Stimulated activated naive CD8-positive, alpha-beta T cell treated with anti-CD3 and anti-CD28 coated beads, Interleukin-15, Interleukin-2, amounts not matched to agents 100 U/mL and 50 U/mL, for 24 hours (primary cell): Measurements from ENCODE around the gene SHQ1.
"Not testable (repeated sequence)": the region's sequence is repeated elsewhere in the genome, so short reads cannot be mapped to it uniquely, and the experiment has no call there.

Source experiments
- ATAC-seq: fragments of 150-1000 bp; cut with Tn5 transposase; one replicate; pipeline ENCODE4 v1.10.0; 2021
- DNase-seq: peaks from one replicate; pipeline ENCODE4 v3.0.0; 2021

The SHQ1 gene

GRCh38 chr3:72719137-72719536 is 129.1 kb downstream of the SHQ1 start:
- ATAC-seq (no peak), DNase-seq (no peak)

- not testable (repeated sequence) for ATAC-seq, DNase-seq
Measured at GRCh38 chr3:72714135-72714534, 134.1 kb downstream of the SHQ1 start.

- ATAC-seq = not testable (repeated sequence)
Measured at GRCh38 chr3:72710471-72710870, 137.8 kb downstream of the SHQ1 start.

GRCh38 chr3:72708441-72708840 is 139.8 kb downstream of the SHQ1 start:
- no peak for DNase-seq

More at GRCh38 chr3:72710471-72710870, 137.8 kb downstream of the SHQ1 start:
- not testable (repeated sequence) for DNase-seq

GRCh38 chr3:72702997-72703396 is 145.2 kb downstream of the SHQ1 start:
- ATAC-seq (no peak), DNase-seq (no peak)

More at GRCh38 chr3:72708441-72708840, 139.8 kb downstream of the SHQ1 start:
- no peak for ATAC-seq

GRCh38 chr3:72702390-72702789 is 145.9 kb downstream of the SHQ1 start:
- DNase-seq (no peak), ATAC-seq (no peak)

GRCh38 chr3:72700106-72700505 is 148.1 kb downstream of the SHQ1 start:
- DNase-seq = no peak
- ATAC-seq = no peak

- ATAC-seq (no peak), DNase-seq (no peak)
Measured at GRCh38 chr3:72699631-72700030, 148.6 kb downstream of the SHQ1 start.
